Caco-2 (cell line): ENCODE data around the gene SGSM1. TPM values are rescaled to one million over a fixed set of nuclear protein-coding genes. Genes with fewer than 3 reads are reported as not detected.

Source experiments
- BruUV-seq: library from RNA; stranded (reverse); fragments of 400-500 nt; replicated peaks from 2 replicates; lab custom pipeline; 2021; lab: Mats Ljungman, UMichigan
- CTCF ChIA-PET: fragments of 300-600 bp; sonication (Branson Sonifier 250); formaldehyde crosslinking; loops from one replicate; lab custom pipeline; 2022; ENCODE audit warnings: antibody characterized with exemption; lab: Charles Lee
- POLR2A ChIA-PET: fragments of 300-600 bp; sonication (Branson Sonifier 250); formaldehyde crosslinking; loops from one replicate; lab custom pipeline; 2022; ENCODE audit warnings: antibody characterized with exemption; lab: Charles Lee
- DNase-seq, 2 experiments: peaks; one replicate each; pipeline versions ENCODE4 v3.0.0 to v3.0.0-alpha.2; 2020 to 2022
- H3K27me3 ChIP-seq: replicated peaks from 2 replicates; pipeline ENCODE4 v1.6.0; 2011; ENCODE audit warnings: low read length; ENCODE audit not compliant: control insufficient read depth, insufficient read depth
- H3K36me3 ChIP-seq: 2 replicates; pipeline ENCODE4 v1.5.1; 2011; ENCODE audit warnings: low read length; ENCODE audit not compliant: control insufficient read depth, insufficient read depth
- H3K4me1 ChIP-seq: fragments of 250-450 bp; sonication (Bioruptor Pico); 2 replicates; pipeline ENCODE4 v1.5.1; 2020; ENCODE audit warnings: mild to moderate bottlenecking
- H3K4me3 ChIP-seq: 2 replicates; pipeline ENCODE4 v1.5.1; 2011; ENCODE audit warnings: low read depth, mild to moderate bottlenecking, control low read depth, low read length
- H3K9me3 ChIP-seq: fragments of 250-450 bp; sonication (Bioruptor Pico); 2 replicates; pipeline ENCODE4 v1.5.1; 2020; ENCODE audit warnings: mild to moderate bottlenecking, moderate library complexity
- H3K27ac Mint-ChIP-seq: one replicate; pipeline ENCODE4 v1.8.0; 2022; ENCODE audit warnings: mixed read lengths; ENCODE audit not compliant: unreplicated experiment
- H3K27me3 Mint-ChIP-seq: one replicate; pipeline ENCODE4 v1.8.0; 2022; ENCODE audit warnings: mixed read lengths; ENCODE audit not compliant: insufficient read depth, unreplicated experiment
- H3K36me3 Mint-ChIP-seq: one replicate; pipeline ENCODE4 v1.8.0; 2022; ENCODE audit warnings: mild to moderate bottlenecking, mixed read lengths; ENCODE audit not compliant: insufficient read depth, unreplicated experiment
- H3K4me1 Mint-ChIP-seq: one replicate; pipeline ENCODE4 v1.8.0; 2022; ENCODE audit warnings: low read depth, mixed read lengths; ENCODE audit not compliant: unreplicated experiment
- H3K4me3 Mint-ChIP-seq: one replicate; pipeline ENCODE4 v1.8.0; 2022; ENCODE audit warnings: mild to moderate bottlenecking, moderate library complexity, mixed read lengths; ENCODE audit not compliant: unreplicated experiment
- H3K9me3 Mint-ChIP-seq: one replicate; pipeline ENCODE4 v1.8.0; 2022; ENCODE audit warnings: mixed read lengths; ENCODE audit not compliant: unreplicated experiment
- intact Hi-C: fragments of 100-400 bp; cut with micrococcal nuclease; formaldehyde crosslinking; loops from one replicate; pipeline ENCODE4 v1.10.0; 2022; ENCODE audit not compliant: unreplicated experiment
- total RNA-seq: library from RNA; stranded (reverse); gene quantifications from 2 replicates; pipeline ENCODE4 v1.2.3, GENCODE V29; 2022
- TF ChIP-seq, protein P1 (sequence below), 2 experiments: fragments of 200-600 bp in 1 of 2; IDR thresholded peaks; 1 replicate in 1 of 2; 2 replicates in 1 of 2; pipeline versions ENCODE4 v1.5.1 to v1.8.0; 2011 to 2022; ENCODE audit warnings: antibody characterized with exemption in 1 of 2, control low read depth in 1 of 2, inconsistent platforms in 1 of 2, low read depth in 1 of 2, low read length in 1 of 2, mild to moderate bottlenecking in 1 of 2, moderate library complexity in 1 of 2; ENCODE audit not compliant: insufficient read depth in 1 of 2, severe bottlenecking in 1 of 2, unreplicated experiment in 1 of 2

The SGSM1 gene
- total RNA-seq, 1 experiment from 2014 or later: 6.1 TPM

GRCh38 chr22:24810043-24810749 lies 4.2 kb downstream of the SGSM1 start:
- no peaks in the 10 kb centered on the region for H3K27me3 ChIP-seq
- Mint-ChIP-seq H3K27me3 (no peaks in the 10 kb centered on the region), H3K4me1 (peaks cover 7% of the 10 kb centered on the region), H3K36me3 (peaks cover 4% of the 10 kb centered on the region), H3K4me3 (no peak overlapping the region), H3K9me3 (peaks cover 6% of the 10 kb centered on the region), H3K27ac (no peak overlapping the region)
- DNase-seq: no peak
- POLR2A ChIA-PET: no interaction called here
- intact Hi-C loops: no loop called here
- H3K4me3 ChIP-seq: no peak overlapping the region
- no TSS peak for BruUV-seq
- no peaks in the 10 kb centered on the region; the same call in 1 of the 2 replicates for H3K4me1 ChIP-seq
- TF ChIP-seq, protein P1, sequence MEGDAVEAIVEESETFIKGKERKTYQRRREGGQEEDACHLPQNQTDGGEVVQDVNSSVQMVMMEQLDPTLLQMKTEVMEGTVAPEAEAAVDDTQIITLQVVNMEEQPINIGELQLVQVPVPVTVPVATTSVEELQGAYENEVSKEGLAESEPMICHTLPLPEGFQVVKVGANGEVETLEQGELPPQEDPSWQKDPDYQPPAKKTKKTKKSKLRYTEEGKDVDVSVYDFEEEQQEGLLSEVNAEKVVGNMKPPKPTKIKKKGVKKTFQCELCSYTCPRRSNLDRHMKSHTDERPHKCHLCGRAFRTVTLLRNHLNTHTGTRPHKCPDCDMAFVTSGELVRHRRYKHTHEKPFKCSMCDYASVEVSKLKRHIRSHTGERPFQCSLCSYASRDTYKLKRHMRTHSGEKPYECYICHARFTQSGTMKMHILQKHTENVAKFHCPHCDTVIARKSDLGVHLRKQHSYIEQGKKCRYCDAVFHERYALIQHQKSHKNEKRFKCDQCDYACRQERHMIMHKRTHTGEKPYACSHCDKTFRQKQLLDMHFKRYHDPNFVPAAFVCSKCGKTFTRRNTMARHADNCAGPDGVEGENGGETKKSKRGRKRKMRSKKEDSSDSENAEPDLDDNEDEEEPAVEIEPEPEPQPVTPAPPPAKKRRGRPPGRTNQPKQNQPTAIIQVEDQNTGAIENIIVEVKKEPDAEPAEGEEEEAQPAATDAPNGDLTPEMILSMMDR (IDR thresholded peaks at IDR 0.05; ENCODE audit: insufficient read depth in 1 of 2, low read depth in 1 of 2, low read length in 1 of 2, severe bottlenecking in 1 of 2, unreplicated experiment in 1 of 2): no peak
- no peaks in the 10 kb centered on the region; the same call in 1 of the 2 replicates for H3K36me3 ChIP-seq
- CTCF ChIA-PET: no interaction called here
- H3K9me3 ChIP-seq: no peaks in the 10 kb centered on the region

DNA sequence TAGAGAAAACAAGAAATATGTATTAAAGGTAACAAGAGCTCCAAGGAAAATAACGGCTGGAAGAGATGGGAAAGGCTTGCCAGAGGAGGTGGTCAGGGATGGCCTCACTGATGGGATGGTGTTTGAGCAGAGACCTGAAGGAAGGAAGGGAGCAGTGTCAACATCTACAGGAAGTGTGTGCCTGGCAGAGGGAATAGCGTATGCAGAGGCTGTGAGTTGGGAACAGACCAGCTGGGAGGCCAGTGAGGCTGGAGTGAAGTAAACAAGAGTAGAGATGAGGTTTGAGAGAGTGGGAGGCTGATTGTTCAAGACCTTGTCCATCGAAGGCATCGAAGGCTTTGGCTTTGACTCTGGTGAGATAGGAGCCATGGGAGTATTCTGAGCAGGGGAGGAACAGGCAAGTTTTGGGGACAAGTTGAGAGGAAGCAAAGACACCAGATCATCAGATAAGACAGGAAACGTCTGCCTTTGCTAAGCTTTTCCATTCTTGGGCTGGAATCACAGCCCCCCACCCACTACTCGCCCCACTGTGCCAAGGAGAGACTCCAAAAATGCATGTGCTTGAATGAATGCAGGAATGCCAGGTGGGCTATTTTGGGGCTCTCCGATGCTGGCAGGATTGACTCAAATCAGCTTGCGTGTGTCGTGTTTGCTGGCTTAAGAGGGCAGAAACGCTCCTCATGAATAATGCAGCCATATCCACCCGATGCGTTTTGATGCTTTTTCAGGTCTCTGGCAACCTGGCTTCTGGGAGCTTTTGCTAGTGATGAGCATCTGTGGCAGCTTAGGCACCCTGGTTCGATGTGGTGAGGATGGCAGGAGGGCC lies 7.2 kb downstream of the SGSM1 start:
- CTCF ChIA-PET: interaction anchor here (2.1 kb wide), 1 partner anchor 10 kb away, joined by 6 read pairs; no protein-coding TSS in a partner anchor

More for the DNA sequence above, 7.2 kb downstream of the SGSM1 start:
- DNase-seq: no peak
- Histone ChIP-seq H3K9me3 (peaks cover 5% of the 10 kb centered on the region), H3K4me3 (no peak overlapping the region), H3K4me1 (no peaks in the 10 kb centered on the region), H3K36me3 (no peaks in the 10 kb centered on the region; the same call in 1 of the 2 replicates), H3K27me3 (no peaks in the 10 kb centered on the region)
- TF ChIP-seq, protein P1 (IDR thresholded peaks at IDR 0.05; ENCODE audit: insufficient read depth in 1 of 2, low read depth in 1 of 2, low read length in 1 of 2, severe bottlenecking in 1 of 2, unreplicated experiment in 1 of 2): no peak
- Mint-ChIP-seq H3K27ac (no peak overlapping the region), H3K4me3 (no peak overlapping the region), H3K27me3 (no peaks in the 10 kb centered on the region), H3K4me1 (no peaks in the 10 kb centered on the region), H3K36me3 (peaks cover 9% of the 10 kb centered on the region), H3K9me3 (peaks cover 14% of the 10 kb centered on the region)
- POLR2A ChIA-PET: no interaction called here
- intact Hi-C loops: no loop called here
- no TSS peak for BruUV-seq
